ENCODE data around the gene PRX.
A peak's percentile ranks its signal among the peaks of the same experiment; 100 is the strongest.

GRCh38 chr19:40444825-40445312 is 31.7 kb upstream of the PRX start:
- TF ChIP-seq LEF1 (IDR thresholded peaks at IDR 0.05; ENCODE audit: borderline replicate concordance) = no peak
- TF ChIP-seq FOXK2 (IDR thresholded peaks at IDR 0.05) = no peak
- no peak for TF ChIP-seq FOXM1 (IDR thresholded peaks at IDR 0.05; ENCODE audit: borderline replicate concordance)
- no peak for TF ChIP-seq ZNF384 (IDR thresholded peaks at IDR 0.05)
- no peak for TF ChIP-seq SUZ12 (IDR thresholded peaks at IDR 0.05)
- peak; percentile 46; the same call in 1 of the 2 replicates for TF ChIP-seq CTBP1 (IDR thresholded peaks at IDR 0.05; ENCODE audit: borderline replicate concordance)
- no peak; the same call in 1 of the 2 replicates for TF ChIP-seq HDGF (IDR thresholded peaks at IDR 0.05; ENCODE audit: borderline replicate concordance)
- no peak for TF ChIP-seq BHLHE40 (IDR thresholded peaks at IDR 0.05; ENCODE audit: borderline replicate concordance)
- TF ChIP-seq SP1 (IDR thresholded peaks at IDR 0.05) = no peak

All from HEK293T (cell line).